ENCODE measurements around the gene AMHR2.
"Not testable (repeated sequence)": the region's sequence is repeated elsewhere in the genome, so short reads cannot be mapped to it uniquely, and the experiment has no call there.

The AMHR2 gene

DNA sequence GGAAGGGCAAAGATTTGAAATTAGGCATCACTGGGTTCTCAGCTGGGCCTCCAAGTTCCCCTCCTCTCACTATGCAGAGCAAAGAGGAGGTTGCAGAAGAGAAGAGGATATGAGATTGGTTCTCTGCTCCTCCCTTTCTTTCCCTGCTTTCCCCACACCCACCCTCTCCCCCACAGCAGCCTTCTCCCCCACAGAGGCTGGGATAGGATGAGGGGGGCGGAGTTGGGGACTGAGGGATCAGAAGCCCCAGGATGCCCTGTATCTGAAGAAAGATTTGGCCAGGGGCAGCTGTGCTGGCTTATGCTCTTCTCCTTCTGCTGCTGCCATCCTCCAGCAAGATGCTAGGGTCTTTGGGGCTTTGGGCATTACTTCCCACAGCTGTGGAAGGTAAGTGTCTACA lies at the start of gene AMHR2:
TSS of gene AMHR2 (plus strand) at position 259 of the 400 bp plus-strand sequence. CDS start at position 339, 80 bp downstream.
- H3K4me3 ChIP-seq (ENCODE audit: low read depth in 1 of 2, low read length in 2 of 2): no peak within 1 kb of the TSS
- no peaks in the 10 kb centered on the region for H3K27me3 ChIP-seq (ENCODE audit: control insufficient read depth in 1 of 2, insufficient read depth in 2 of 2, low read length in 2 of 2)
- H3K27ac ChIP-seq (ENCODE audit: low read depth, low read length): no peak within 1 kb of the TSS
- H3K4me1 ChIP-seq (ENCODE audit: control insufficient read depth in 1 of 2, insufficient read depth in 2 of 2, low read length in 2 of 2): peaks cover 6 to 14% of the 10 kb centered on the region in 2 donors
- no peaks in the 10 kb centered on the region for H3K9me3 ChIP-seq (ENCODE audit: control insufficient read depth in 1 of 2, low read length in 2 of 2)
- H3K36me3 ChIP-seq (ENCODE audit: control insufficient read depth in 1 of 2, insufficient read depth in 2 of 2, low read length in 2 of 2): no peaks in the 10 kb centered on the region
- H3K9ac ChIP-seq (ENCODE audit: low read depth in 1 of 2, low read length in 2 of 2): no peak within 1 kb of the TSS

DNA sequence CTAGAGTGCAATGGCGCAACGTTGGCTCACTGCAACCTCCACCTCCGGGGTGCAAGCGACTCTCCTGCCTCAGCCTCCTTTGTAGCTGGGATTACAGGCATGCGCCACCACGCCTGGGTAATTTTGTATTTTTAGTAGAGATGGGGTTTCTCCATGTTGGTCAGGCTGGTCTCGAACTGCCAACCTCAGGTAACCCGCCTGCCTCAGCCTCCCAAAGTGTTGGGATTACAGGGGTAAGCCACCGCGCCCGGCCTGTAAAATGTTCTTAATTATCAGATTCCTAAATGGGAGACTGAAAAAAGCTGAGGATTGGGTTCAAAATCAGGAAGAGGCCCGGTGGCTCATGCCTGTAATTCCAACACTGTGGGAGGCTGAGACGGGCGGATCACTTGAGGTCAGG lies 49.4 kb upstream of the AMHR2 start:
- Histone ChIP-seq H3K9ac (ENCODE audit: low read depth in 1 of 2, low read length in 2 of 2) (peak overlapping the region in 1 of 2 donors; percentile 25), H3K4me1 (ENCODE audit: control insufficient read depth in 1 of 2, insufficient read depth in 2 of 2, low read length in 2 of 2) (peaks cover 27 to 34% of the 10 kb centered on the region in 2 donors)
- H3K27ac ChIP-seq (ENCODE audit: low read depth, low read length); H3K9me3 ChIP-seq (ENCODE audit: control insufficient read depth in 1 of 2, low read length in 2 of 2); H3K36me3 ChIP-seq (ENCODE audit: control insufficient read depth in 1 of 2, insufficient read depth in 2 of 2, low read length in 2 of 2); H3K4me3 ChIP-seq (ENCODE audit: low read depth in 1 of 2, low read length in 2 of 2); H3K27me3 ChIP-seq (ENCODE audit: control insufficient read depth in 1 of 2, insufficient read depth in 2 of 2, low read length in 2 of 2): not testable (repeated sequence)

DNA sequence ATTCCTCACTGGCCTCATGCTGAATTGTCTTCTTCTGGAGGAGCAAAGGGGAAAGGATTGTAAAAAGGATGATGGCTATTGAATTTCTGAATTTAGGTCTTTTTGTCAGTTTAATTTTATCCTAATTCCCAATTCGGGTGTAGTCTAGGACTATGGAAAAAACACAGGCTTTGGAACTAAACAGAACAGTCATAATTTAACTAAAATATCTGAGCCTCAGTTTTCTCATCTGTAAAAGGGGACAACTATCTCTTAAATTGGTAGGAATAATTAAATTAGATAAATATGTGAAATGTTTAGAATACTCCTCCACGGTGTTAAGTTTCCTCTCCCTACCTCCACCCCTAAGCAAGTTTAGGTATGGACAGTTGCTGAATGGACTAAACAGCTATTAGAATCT lies 46.9 kb upstream of the AMHR2 start:
- Histone ChIP-seq H3K9ac (ENCODE audit: low read depth in 1 of 2, low read length in 2 of 2) (no peak overlapping the region), H3K9me3 (ENCODE audit: control insufficient read depth in 1 of 2, low read length in 2 of 2) (no peaks in the 10 kb centered on the region), H3K4me1 (ENCODE audit: control insufficient read depth in 1 of 2, insufficient read depth in 2 of 2, low read length in 2 of 2) (peaks cover 24 to 28% of the 10 kb centered on the region in 2 donors), H3K36me3 (ENCODE audit: control insufficient read depth in 1 of 2, insufficient read depth in 2 of 2, low read length in 2 of 2) (no peaks in the 10 kb centered on the region), H3K27ac (ENCODE audit: low read depth, low read length) (no peak overlapping the region), H3K4me3 (ENCODE audit: low read depth in 1 of 2, low read length in 2 of 2) (no peak overlapping the region), H3K27me3 (ENCODE audit: control insufficient read depth in 1 of 2, insufficient read depth in 2 of 2, low read length in 2 of 2) (no peaks in the 10 kb centered on the region)

DNA sequence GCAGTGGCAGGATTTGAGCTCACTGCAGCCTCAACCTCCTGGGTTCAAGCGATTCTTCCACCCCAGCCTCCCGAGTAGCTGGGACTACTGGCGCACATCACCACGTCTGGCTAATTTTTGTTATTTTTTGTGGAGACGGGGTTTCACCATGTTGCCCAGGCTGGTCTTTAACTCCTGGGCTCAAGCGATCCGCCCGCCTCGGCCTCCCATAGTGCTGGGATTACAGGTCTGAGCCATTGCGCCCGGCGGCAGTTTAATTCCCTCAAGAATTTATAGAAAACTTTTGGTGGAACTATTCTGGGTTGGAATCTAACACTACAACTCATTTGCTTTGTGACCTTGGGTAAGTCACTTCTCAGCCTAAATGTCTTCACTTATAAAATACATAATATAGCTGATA lies 45.4 kb upstream of the AMHR2 start:
- Histone ChIP-seq H3K4me1 (ENCODE audit: control insufficient read depth in 1 of 2, insufficient read depth in 2 of 2, low read length in 2 of 2) (peaks cover 31 to 35% of the 10 kb centered on the region in 2 donors), H3K27ac (ENCODE audit: low read depth, low read length) (no peak overlapping the region), H3K4me3 (ENCODE audit: low read depth in 1 of 2, low read length in 2 of 2) (peak overlapping the region in 1 of 2 donors; percentile 71), H3K9me3 (ENCODE audit: control insufficient read depth in 1 of 2, low read length in 2 of 2) (no peaks in the 10 kb centered on the region), H3K27me3 (ENCODE audit: control insufficient read depth in 1 of 2, insufficient read depth in 2 of 2, low read length in 2 of 2) (no peaks in the 10 kb centered on the region), H3K9ac (ENCODE audit: low read depth in 1 of 2, low read length in 2 of 2) (peak overlapping the region; percentile 74 to 97), H3K36me3 (ENCODE audit: control insufficient read depth in 1 of 2, insufficient read depth in 2 of 2, low read length in 2 of 2) (peaks cover 12 to 14% of the 10 kb centered on the region in 2 donors)

DNA sequence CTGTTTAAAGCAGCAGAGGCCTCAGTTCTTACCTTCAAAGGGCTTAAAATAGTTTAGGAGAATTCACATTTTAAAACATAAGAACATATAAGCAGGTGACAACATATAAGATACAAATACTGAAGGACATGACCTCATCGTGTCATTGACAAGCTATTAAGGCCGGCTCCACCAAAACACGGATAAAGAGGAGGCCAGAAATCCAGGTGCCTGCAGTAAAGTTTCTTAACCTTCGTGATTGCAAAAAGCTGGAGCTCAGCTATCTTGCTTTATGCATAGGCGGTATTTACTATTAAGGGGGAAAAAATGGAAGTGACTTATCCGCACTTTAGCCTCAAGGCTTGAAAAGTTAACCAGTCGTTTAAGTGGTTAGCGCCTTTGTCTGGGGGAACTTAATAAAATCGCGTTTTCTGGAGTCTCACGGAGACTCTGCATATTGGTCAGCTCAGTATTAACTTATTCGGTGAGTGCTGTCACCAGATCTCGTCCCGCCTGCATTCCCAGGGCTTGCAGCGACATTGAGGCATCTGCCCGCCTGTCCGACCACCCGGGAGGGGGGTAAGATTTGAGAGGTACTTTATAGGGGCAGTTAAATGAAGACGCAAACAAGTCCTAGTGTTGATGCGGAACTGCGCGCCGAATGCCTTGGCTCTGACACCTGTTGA lies 44.8 kb upstream of the AMHR2 start:
- Histone ChIP-seq H3K27me3 (ENCODE audit: control insufficient read depth in 1 of 2, insufficient read depth in 2 of 2, low read length in 2 of 2) (no peaks in the 10 kb centered on the region), H3K9ac (ENCODE audit: low read depth in 1 of 2, low read length in 2 of 2) (peak overlapping the region; percentile 74 to 97), H3K36me3 (ENCODE audit: control insufficient read depth in 1 of 2, insufficient read depth in 2 of 2, low read length in 2 of 2) (peaks cover 16 to 17% of the 10 kb centered on the region in 2 donors), H3K4me3 (ENCODE audit: low read depth in 1 of 2, low read length in 2 of 2) (peak overlapping the region; percentile 71 to 88), H3K4me1 (ENCODE audit: control insufficient read depth in 1 of 2, insufficient read depth in 2 of 2, low read length in 2 of 2) (peaks cover 35 to 38% of the 10 kb centered on the region in 2 donors), H3K9me3 (ENCODE audit: control insufficient read depth in 1 of 2, low read length in 2 of 2) (no peaks in the 10 kb centered on the region), H3K27ac (ENCODE audit: low read depth, low read length) (peak overlapping the region; percentile 96)

DNA sequence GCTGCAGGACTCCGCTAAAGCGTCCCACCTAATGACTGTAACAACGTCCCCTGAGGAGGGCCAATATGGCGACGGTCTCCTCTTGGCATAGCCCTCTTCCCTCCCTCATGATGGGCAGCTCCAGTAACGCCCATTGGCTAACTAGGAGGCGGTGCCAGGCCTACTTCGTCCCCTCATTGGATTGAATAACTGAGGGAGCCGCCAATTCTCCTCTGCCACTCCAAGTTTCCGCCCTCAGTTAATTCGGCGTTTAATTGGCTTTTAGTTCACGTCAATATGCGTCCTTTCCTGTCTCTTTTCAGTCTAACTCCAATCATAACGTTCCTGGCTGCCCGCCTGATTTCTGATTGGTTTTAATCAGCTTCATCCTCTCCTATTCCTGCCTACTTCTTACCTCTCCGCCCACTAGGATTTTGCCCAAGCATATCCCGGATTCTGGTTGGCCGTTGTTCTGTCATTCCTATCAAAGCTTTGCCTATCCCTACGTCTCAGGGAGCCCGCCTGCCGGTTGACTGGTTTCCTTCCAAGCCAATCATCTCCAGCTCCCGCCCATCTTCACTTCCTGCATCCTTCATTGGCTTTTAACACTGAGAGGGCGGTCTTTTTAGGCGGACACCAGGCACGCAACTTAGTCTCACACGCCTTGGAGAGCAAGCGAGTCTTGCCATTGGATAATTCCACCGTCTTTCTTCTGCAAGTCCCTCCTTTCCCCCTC lies 44.1 kb upstream of the AMHR2 start:
- Histone ChIP-seq H3K4me3 (ENCODE audit: low read depth in 1 of 2, low read length in 2 of 2) (peak overlapping the region; percentile 71 to 88), H3K4me1 (ENCODE audit: control insufficient read depth in 1 of 2, insufficient read depth in 2 of 2, low read length in 2 of 2) (peaks cover 35 to 42% of the 10 kb centered on the region in 2 donors), H3K27ac (ENCODE audit: low read depth, low read length) (peak overlapping the region; percentile 98), H3K36me3 (ENCODE audit: control insufficient read depth in 1 of 2, insufficient read depth in 2 of 2, low read length in 2 of 2) (peaks cover 17 to 19% of the 10 kb centered on the region in 2 donors), H3K9me3 (ENCODE audit: control insufficient read depth in 1 of 2, low read length in 2 of 2) (no peaks in the 10 kb centered on the region), H3K9ac (ENCODE audit: low read depth in 1 of 2, low read length in 2 of 2) (peak overlapping the region; percentile 74 to 97), H3K27me3 (ENCODE audit: control insufficient read depth in 1 of 2, insufficient read depth in 2 of 2, low read length in 2 of 2) (no peaks in the 10 kb centered on the region)

DNA sequence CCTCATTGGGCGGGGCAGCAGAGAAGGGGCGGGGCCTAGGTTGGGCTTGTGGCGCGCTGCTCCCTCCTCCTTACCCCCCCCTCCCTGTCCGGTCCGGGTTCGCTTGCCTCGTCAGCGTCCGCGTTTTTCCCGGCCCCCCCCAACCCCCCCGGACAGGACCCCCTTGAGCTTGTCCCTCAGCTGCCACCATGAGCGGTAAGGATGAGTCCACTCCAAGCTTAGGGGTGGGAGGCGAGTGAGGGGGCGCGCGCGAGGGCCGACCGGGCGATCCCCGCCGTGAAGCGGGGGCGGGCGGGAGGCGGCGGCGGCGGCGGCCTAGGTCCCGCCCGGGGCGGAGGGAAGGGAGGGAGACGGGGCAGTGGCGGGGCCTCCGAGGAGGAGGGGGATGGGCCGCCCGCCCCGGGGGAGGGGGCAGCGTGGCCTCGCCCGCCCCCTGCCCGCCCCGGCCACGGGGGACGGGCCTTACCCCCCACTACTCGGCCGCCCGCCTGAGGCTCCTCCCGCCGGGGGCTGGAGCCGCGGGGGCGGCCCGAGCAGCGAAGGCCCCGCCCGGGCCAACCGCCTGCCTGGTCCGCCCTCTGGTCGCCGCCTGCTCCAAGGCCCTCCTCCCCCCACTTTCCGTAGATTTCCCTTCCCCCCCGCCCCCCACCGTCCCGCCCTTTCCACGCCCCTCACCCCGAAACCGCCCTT lies 43.4 kb upstream of the AMHR2 start, which contains the start of gene SP1:
TSS of gene SP1 (plus strand) at position 73 of the 690 bp plus-strand sequence. CDS start at position 189, 116 bp downstream.
- Histone ChIP-seq H3K4me3 (ENCODE audit: low read depth in 1 of 2, low read length in 2 of 2) (peak within 1 kb of the TSS; percentile 71 to 88), H3K9me3 (ENCODE audit: control insufficient read depth in 1 of 2, low read length in 2 of 2) (no peaks in the 10 kb centered on the region), H3K36me3 (ENCODE audit: control insufficient read depth in 1 of 2, insufficient read depth in 2 of 2, low read length in 2 of 2) (peaks cover 17 to 20% of the 10 kb centered on the region in 2 donors), H3K27ac (ENCODE audit: low read depth, low read length) (peak within 1 kb of the TSS; percentile 98), H3K9ac (ENCODE audit: low read depth in 1 of 2, low read length in 2 of 2) (peak within 1 kb of the TSS; percentile 74 to 97), H3K27me3 (ENCODE audit: control insufficient read depth in 1 of 2, insufficient read depth in 2 of 2, low read length in 2 of 2) (no peaks in the 10 kb centered on the region), H3K4me1 (ENCODE audit: control insufficient read depth in 1 of 2, insufficient read depth in 2 of 2, low read length in 2 of 2) (peaks cover 35 to 44% of the 10 kb centered on the region in 2 donors)

DNA sequence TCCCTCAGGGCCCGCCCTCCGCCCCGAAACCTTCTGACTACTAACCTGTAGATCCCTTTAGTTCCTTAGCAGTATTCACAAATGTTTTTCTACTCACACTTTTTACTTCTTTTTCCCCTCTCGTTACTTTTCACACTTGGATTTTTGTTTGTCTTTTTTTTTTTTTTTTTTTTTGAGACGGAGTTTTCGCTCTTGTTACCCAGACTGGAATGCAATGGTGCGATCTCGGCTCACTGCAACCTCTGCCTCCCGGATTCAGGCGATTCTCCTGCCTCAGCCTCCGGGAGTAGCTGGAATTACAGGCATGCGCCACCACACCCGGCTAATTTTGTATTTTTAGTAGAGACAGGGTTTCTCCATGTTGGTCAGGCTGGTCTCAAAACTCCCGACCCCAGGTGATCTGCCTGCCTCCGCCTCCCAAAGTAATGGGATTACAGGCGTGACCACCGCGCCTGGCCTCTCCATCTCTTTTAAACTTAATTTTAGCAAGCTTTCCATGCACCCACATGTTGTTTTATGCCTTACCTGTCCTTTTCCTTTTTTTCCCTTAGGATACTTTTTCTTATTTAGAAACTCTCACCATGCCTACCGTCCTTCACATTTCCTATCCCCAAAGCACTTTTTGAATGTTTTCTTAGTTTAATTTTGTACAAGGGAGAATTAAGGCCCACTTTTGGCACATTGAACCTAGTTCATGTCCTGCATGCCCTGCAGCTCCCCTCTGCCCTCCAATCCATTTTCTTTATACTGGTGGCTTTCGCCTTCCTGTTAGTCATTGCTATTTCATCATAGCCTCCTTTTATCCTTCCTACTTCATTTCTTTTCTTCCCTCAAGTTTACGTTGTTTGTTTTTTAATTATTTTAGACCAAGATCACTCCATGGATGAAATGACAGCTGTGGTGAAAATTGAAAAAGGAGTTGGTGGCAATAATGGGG lies 42.6 kb upstream of the AMHR2 start:
- Histone ChIP-seq H3K36me3 (ENCODE audit: control insufficient read depth in 1 of 2, insufficient read depth in 2 of 2, low read length in 2 of 2) (peaks cover 17 to 23% of the 10 kb centered on the region in 2 donors), H3K4me3 (ENCODE audit: low read depth in 1 of 2, low read length in 2 of 2) (peak overlapping the region; percentile 67 to 73), H3K4me1 (ENCODE audit: control insufficient read depth in 1 of 2, insufficient read depth in 2 of 2, low read length in 2 of 2) (peaks cover 39 to 49% of the 10 kb centered on the region in 2 donors), H3K9me3 (ENCODE audit: control insufficient read depth in 1 of 2, low read length in 2 of 2) (no peaks in the 10 kb centered on the region), H3K9ac (ENCODE audit: low read depth in 1 of 2, low read length in 2 of 2) (peak overlapping the region; percentile 54 to 65), H3K27me3 (ENCODE audit: control insufficient read depth in 1 of 2, insufficient read depth in 2 of 2, low read length in 2 of 2) (no peaks in the 10 kb centered on the region), H3K27ac (ENCODE audit: low read depth, low read length) (peak overlapping the region; percentile 76)

All from duodenal mucosa (tissue), 2 donors.